ENCODE data around the gene CCL16. TPM values are rescaled to one million over a fixed set of nuclear protein-coding genes. Genes with fewer than 3 reads are reported as not detected.

Gene CCL16
- total RNA-seq, 1 donor from 2014 or later, result not detected

DNA sequence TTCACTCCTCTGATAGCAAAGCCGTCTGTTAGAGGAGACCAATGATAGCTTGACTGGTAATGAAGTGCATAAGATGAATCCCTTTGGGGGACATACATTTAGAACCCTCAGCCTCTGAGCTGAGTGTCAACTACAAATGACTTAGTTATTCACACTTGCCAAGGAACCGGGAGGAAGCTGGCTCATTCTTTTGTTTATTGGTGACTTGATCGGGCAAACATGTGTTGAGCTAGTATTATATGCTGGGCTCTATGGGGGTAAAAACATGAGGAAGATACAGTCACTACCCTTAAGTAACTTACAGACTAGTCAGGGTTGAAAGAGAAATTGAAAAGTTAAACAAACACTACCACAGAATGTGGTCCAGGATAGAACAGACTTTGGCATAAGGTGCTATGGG lies 3.0 kb downstream of the CCL16 start:
- FAIRE-seq (no peak), DNase-seq (ENCODE audit: low read depth) (no peak)
- H3K9ac ChIP-seq (ENCODE audit: low read length), result no peak overlapping the region

DNA sequence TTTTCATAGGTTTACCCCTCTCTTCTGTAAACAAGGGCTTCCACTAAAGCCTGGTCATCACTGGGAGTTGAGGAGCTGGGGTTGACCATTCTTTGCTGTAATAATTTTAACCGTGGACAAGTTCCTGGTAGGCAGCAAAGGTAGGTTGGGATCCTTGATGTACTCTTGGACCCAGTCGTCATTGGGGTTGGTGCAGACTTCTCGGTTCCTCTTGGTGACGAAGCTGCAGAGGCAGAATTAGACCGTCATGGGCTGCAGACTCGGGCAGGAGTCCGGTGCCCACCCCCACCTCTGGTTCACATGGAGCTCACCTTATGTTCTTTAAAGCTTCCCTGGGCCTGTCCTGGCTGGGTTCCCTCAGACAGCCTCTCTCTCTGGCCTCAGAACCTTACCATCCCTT lies 3.8 kb downstream of the CCL16 start:
- FAIRE-seq (no peak), DNase-seq (ENCODE audit: low read depth) (no peak)
- Histone ChIP-seq H3K4me3 (ENCODE audit: insufficient read depth, low read depth, low read length) (no peak overlapping the region), H3K27me3 (ENCODE audit: insufficient read depth, low read length) (no peaks in the 10 kb centered on the region), H3K9me3 (ENCODE audit: insufficient read depth, low read depth, low read length) (no peaks in the 10 kb centered on the region), H3K4me2 (ENCODE audit: low read length) (no peak overlapping the region), H3K27ac (ENCODE audit: low read depth, low read length) (no peak overlapping the region), H3K9ac (ENCODE audit: low read length) (no peak overlapping the region), H3K36me3 (ENCODE audit: insufficient read depth, low read length) (no peaks in the 10 kb centered on the region), H3K79me2 (ENCODE audit: insufficient read depth, low read length) (no peaks in the 10 kb centered on the region), H4K20me1 (ENCODE audit: insufficient read depth, low read length) (no peaks in the 10 kb centered on the region), H2AFZ (ENCODE audit: low read depth, low read length) (no peak overlapping the region), H3K4me1 (ENCODE audit: insufficient read depth, low read length) (no peaks in the 10 kb centered on the region)
- peaks cover 8% of the 10 kb centered on the region for H3K4me1 Mint-ChIP-seq (ENCODE audit: low read depth, unreplicated experiment)
- H3K9me3 Mint-ChIP-seq (ENCODE audit: unreplicated experiment), result peaks cover 3% of the 10 kb centered on the region
- no peak overlapping the region for H3K4me3 Mint-ChIP-seq (ENCODE audit: unreplicated experiment)
- TF ChIP-seq EZH2 (IDR thresholded peaks at IDR 0.05; ENCODE audit: insufficient read depth, low read length), result no peak
- TF ChIP-seq, protein P1, sequence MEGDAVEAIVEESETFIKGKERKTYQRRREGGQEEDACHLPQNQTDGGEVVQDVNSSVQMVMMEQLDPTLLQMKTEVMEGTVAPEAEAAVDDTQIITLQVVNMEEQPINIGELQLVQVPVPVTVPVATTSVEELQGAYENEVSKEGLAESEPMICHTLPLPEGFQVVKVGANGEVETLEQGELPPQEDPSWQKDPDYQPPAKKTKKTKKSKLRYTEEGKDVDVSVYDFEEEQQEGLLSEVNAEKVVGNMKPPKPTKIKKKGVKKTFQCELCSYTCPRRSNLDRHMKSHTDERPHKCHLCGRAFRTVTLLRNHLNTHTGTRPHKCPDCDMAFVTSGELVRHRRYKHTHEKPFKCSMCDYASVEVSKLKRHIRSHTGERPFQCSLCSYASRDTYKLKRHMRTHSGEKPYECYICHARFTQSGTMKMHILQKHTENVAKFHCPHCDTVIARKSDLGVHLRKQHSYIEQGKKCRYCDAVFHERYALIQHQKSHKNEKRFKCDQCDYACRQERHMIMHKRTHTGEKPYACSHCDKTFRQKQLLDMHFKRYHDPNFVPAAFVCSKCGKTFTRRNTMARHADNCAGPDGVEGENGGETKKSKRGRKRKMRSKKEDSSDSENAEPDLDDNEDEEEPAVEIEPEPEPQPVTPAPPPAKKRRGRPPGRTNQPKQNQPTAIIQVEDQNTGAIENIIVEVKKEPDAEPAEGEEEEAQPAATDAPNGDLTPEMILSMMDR (IDR thresholded peaks at IDR 0.05; ENCODE audit: insufficient read depth, low read depth, low read length), result no peak
- H3K27me3 Mint-ChIP-seq (ENCODE audit: low read depth, unreplicated experiment), result peaks cover 32% of the 10 kb centered on the region
- no peak overlapping the region for H3K27ac Mint-ChIP-seq (ENCODE audit: unreplicated experiment)
- H3K36me3 Mint-ChIP-seq (ENCODE audit: low read depth, unreplicated experiment), result no peaks in the 10 kb centered on the region

More for the DNA sequence above, 3.0 kb downstream of the CCL16 start:
- H4K20me1 ChIP-seq (ENCODE audit: insufficient read depth, low read length), result no peaks in the 10 kb centered on the region
- Mint-ChIP-seq H3K27ac (ENCODE audit: unreplicated experiment) (no peak overlapping the region), H3K27me3 (ENCODE audit: low read depth, unreplicated experiment) (peaks cover 34% of the 10 kb centered on the region), H3K9me3 (ENCODE audit: unreplicated experiment) (peaks cover 3% of the 10 kb centered on the region), H3K36me3 (ENCODE audit: low read depth, unreplicated experiment) (no peaks in the 10 kb centered on the region), H3K4me3 (ENCODE audit: unreplicated experiment) (no peak overlapping the region), H3K4me1 (ENCODE audit: low read depth, unreplicated experiment) (peaks cover 8% of the 10 kb centered on the region)
- no peaks in the 10 kb centered on the region for H3K27me3 ChIP-seq (ENCODE audit: insufficient read depth, low read length)
- H2AFZ ChIP-seq (ENCODE audit: low read depth, low read length), result no peak overlapping the region
- TF ChIP-seq, protein P1 (IDR thresholded peaks at IDR 0.05; ENCODE audit: insufficient read depth, low read depth, low read length), result no peak
- TF ChIP-seq EZH2 (IDR thresholded peaks at IDR 0.05; ENCODE audit: insufficient read depth, low read length), result no peak
- no peaks in the 10 kb centered on the region for H3K9me3 ChIP-seq (ENCODE audit: insufficient read depth, low read depth, low read length)
- H3K4me2 ChIP-seq (ENCODE audit: low read length), result no peak overlapping the region
- H3K4me3 ChIP-seq (ENCODE audit: insufficient read depth, low read depth, low read length), result no peak overlapping the region
- H3K27ac ChIP-seq (ENCODE audit: low read depth, low read length), result no peak overlapping the region
- no peaks in the 10 kb centered on the region for H3K79me2 ChIP-seq (ENCODE audit: insufficient read depth, low read length)
- no peaks in the 10 kb centered on the region for H3K36me3 ChIP-seq (ENCODE audit: insufficient read depth, low read length)
- no peaks in the 10 kb centered on the region for H3K4me1 ChIP-seq (ENCODE audit: insufficient read depth, low read length)

GRCh38 chr17:35973333-35974260 lies 7.7 kb downstream of the CCL16 start:
- H3K27me3 Mint-ChIP-seq (ENCODE audit: low read depth, unreplicated experiment), result peaks cover 17% of the 10 kb centered on the region
- peaks cover 8% of the 10 kb centered on the region for H3K4me1 Mint-ChIP-seq (ENCODE audit: low read depth, unreplicated experiment)
- H3K79me2 ChIP-seq (ENCODE audit: insufficient read depth, low read length), result no peaks in the 10 kb centered on the region
- no peaks in the 10 kb centered on the region for H3K36me3 ChIP-seq (ENCODE audit: insufficient read depth, low read length)
- H3K27ac ChIP-seq (ENCODE audit: low read depth, low read length), result no peak overlapping the region
- no peak overlapping the region for H3K4me3 ChIP-seq (ENCODE audit: insufficient read depth, low read depth, low read length)
- H3K9ac ChIP-seq (ENCODE audit: low read length), result no peak overlapping the region
- H3K27ac Mint-ChIP-seq (ENCODE audit: unreplicated experiment), result peak overlapping the region; percentile 37
- no peaks in the 10 kb centered on the region for H4K20me1 ChIP-seq (ENCODE audit: insufficient read depth, low read length)
- H3K4me2 ChIP-seq (ENCODE audit: low read length), result no peak overlapping the region
- H3K36me3 Mint-ChIP-seq (ENCODE audit: low read depth, unreplicated experiment), result no peaks in the 10 kb centered on the region
- H3K9me3 ChIP-seq (ENCODE audit: insufficient read depth, low read depth, low read length), result no peaks in the 10 kb centered on the region
- H3K4me1 ChIP-seq (ENCODE audit: insufficient read depth, low read length), result no peaks in the 10 kb centered on the region
- peaks cover 3% of the 10 kb centered on the region for H3K9me3 Mint-ChIP-seq (ENCODE audit: unreplicated experiment)
- TF ChIP-seq, protein P1 (IDR thresholded peaks at IDR 0.05; ENCODE audit: insufficient read depth, low read depth, low read length), result no peak
- no peak for TF ChIP-seq EZH2 (IDR thresholded peaks at IDR 0.05; ENCODE audit: insufficient read depth, low read length)
- no peak for FAIRE-seq
- no peak overlapping the region for H3K4me3 Mint-ChIP-seq (ENCODE audit: unreplicated experiment)
- peaks cover 3% of the 10 kb centered on the region for H3K27me3 ChIP-seq (ENCODE audit: insufficient read depth, low read length)
- DNase-seq (ENCODE audit: low read depth), result peak; percentile 15
- H2AFZ ChIP-seq (ENCODE audit: low read depth, low read length), result no peak overlapping the region

Data from astrocyte (in vitro differentiated cells and primary cell).